GM21367 (cell line): Measurements from ENCODE around the gene NEK1.
"Not testable (repeated sequence)": the region's sequence is repeated elsewhere in the genome, so short reads cannot be mapped to it uniquely, and the experiment has no call there.

Experiments
- ATAC-seq: cut with Tn5 transposase; IDR thresholded peaks from one replicate; pipeline ENCODE4 v1.9.1; 2021; ENCODE audit not compliant: unreplicated experiment

Gene NEK1

GRCh38 chr4:169601016-169601771 is 11.2 kb downstream of the NEK1 start:
- ATAC-seq = peak; percentile 63

- no peak for ATAC-seq
Measured at GRCh38 chr4:169594560-169595195, 17.7 kb downstream of the NEK1 start.

- no peak for ATAC-seq
Measured at GRCh38 chr4:169593050-169593560, 19.3 kb downstream of the NEK1 start.

GRCh38 chr4:169583563-169583962 is 28.8 kb downstream of the NEK1 start:
- ATAC-seq = no peak

GRCh38 chr4:169582706-169583105 is 29.7 kb downstream of the NEK1 start:
- no peak for ATAC-seq

GRCh38 chr4:169582203-169582602 is 30.2 kb downstream of the NEK1 start:
- peak; percentile 91 for ATAC-seq

- ATAC-seq = no peak
Measured at GRCh38 chr4:169573889-169574288, 38.5 kb downstream of the NEK1 start.

- no peak for ATAC-seq
Measured at GRCh38 chr4:169571435-169571834, 40.9 kb downstream of the NEK1 start.

- not testable (repeated sequence) for ATAC-seq
Measured at GRCh38 chr4:169571012-169571411, 41.4 kb downstream of the NEK1 start.

GRCh38 chr4:169570266-169570665 is 42.1 kb downstream of the NEK1 start:
- ATAC-seq = not testable (repeated sequence)

- not testable (repeated sequence) for ATAC-seq
Measured at GRCh38 chr4:169569188-169569587, 43.2 kb downstream of the NEK1 start.

- no peak for ATAC-seq
Measured at GRCh38 chr4:169567916-169568315, 44.5 kb downstream of the NEK1 start.

- peak; percentile 85 for ATAC-seq
Measured at GRCh38 chr4:169566021-169566818, 46.2 kb downstream of the NEK1 start.

GRCh38 chr4:169565606-169566005 is 46.8 kb downstream of the NEK1 start:
- ATAC-seq = no peak

GRCh38 chr4:169557061-169557636 is 55.2 kb downstream of the NEK1 start:
- ATAC-seq = no peak

- ATAC-seq = not testable (repeated sequence)
Measured at GRCh38 chr4:169546548-169546947, 65.8 kb downstream of the NEK1 start.

GRCh38 chr4:169540774-169541173 is 71.6 kb downstream of the NEK1 start:
- ATAC-seq = no peak

GRCh38 chr4:169530048-169530447 is 82.3 kb downstream of the NEK1 start:
- no peak for ATAC-seq

GRCh38 chr4:169523796-169524195 is 88.6 kb downstream of the NEK1 start:
- no peak for ATAC-seq

GRCh38 chr4:169510617-169511016 is 101.8 kb downstream of the NEK1 start:
- no peak for ATAC-seq

- ATAC-seq = no peak
Measured at GRCh38 chr4:169506903-169507302, 105.5 kb downstream of the NEK1 start.
